ENCODE results near the gene TAF4.

DNA sequence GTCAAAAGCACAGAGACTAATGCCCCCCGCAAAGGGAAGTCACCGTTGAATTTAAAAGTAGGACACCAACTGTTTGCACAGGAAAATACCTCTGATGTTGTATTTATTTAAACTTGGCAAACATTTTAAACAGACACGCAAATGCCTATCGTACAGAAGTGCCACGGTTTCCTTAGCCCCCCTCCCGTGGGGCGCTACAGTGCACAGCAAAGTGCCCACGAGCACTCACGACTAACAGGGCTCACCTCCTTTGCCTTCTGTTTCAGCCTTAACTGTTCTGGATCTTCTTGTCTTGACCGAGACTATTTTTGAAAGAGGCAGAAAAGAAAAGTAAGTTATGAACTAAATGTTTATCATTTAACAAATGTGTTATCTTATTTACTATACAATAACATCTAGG is 67.8 kb downstream of the TAF4 start:
- TF ChIP-seq, protein P1, sequence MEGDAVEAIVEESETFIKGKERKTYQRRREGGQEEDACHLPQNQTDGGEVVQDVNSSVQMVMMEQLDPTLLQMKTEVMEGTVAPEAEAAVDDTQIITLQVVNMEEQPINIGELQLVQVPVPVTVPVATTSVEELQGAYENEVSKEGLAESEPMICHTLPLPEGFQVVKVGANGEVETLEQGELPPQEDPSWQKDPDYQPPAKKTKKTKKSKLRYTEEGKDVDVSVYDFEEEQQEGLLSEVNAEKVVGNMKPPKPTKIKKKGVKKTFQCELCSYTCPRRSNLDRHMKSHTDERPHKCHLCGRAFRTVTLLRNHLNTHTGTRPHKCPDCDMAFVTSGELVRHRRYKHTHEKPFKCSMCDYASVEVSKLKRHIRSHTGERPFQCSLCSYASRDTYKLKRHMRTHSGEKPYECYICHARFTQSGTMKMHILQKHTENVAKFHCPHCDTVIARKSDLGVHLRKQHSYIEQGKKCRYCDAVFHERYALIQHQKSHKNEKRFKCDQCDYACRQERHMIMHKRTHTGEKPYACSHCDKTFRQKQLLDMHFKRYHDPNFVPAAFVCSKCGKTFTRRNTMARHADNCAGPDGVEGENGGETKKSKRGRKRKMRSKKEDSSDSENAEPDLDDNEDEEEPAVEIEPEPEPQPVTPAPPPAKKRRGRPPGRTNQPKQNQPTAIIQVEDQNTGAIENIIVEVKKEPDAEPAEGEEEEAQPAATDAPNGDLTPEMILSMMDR (IDR thresholded peaks at IDR 0.05) = no peak
- TF ChIP-seq POLR2A (IDR thresholded peaks at IDR 0.05) = no peak
